ENCODE data around the gene PLEKHG3. TPM values are rescaled to one million over a fixed set of nuclear protein-coding genes. Genes with fewer than 3 reads are reported as not detected.
A peak's percentile ranks its signal among the peaks of the same experiment; 100 is the strongest.

Gene PLEKHG3
- total RNA-seq, 1 donor from 2014 or later: 12.6 TPM

DNA sequence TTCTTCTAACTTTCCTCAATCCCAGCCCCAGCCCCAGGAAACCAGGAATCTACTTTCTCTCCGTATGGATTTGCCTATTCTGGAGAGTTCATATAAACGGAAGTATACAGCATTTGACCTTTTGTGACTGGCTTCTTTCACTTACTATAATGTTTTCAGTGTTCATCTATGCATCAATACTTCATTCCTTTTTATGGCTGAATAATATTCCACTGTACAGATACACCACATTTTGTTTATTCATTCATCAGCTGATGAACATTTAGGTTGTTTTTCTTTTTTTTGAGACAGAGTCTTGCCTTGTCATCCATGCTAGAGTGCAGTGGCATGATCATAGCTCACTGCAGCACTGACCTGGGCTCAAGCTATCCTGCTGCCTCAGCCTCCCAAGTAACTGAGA, 3.9 kb upstream of the PLEKHG3 start:
- peaks cover 6% of the 10 kb centered on the region for H4K20me1 ChIP-seq (ENCODE audit: low read depth)
- no peak overlapping the region for H3K4me2 ChIP-seq
- no peaks in the 10 kb centered on the region for H3K9me3 Mint-ChIP-seq
- no peaks in the 10 kb centered on the region for H3K9me3 ChIP-seq (ENCODE audit: low read depth)
- H3K27ac ChIP-seq: no peak overlapping the region
- H3K4me1 Mint-ChIP-seq: peaks cover 38% of the 10 kb centered on the region
- H3K4me3 Mint-ChIP-seq: peak overlapping the region; percentile 63
- H3K9ac ChIP-seq: no peak overlapping the region
- peaks cover 37% of the 10 kb centered on the region for H3F3A ChIP-seq (ENCODE audit: low read depth)
- no peak overlapping the region for H3K27ac Mint-ChIP-seq
- H3K36me3 ChIP-seq: no peaks in the 10 kb centered on the region
- H2AFZ ChIP-seq (replicated peaks): no peak overlapping the region
- H3K79me2 ChIP-seq (ENCODE audit: low read depth): peaks cover 19% of the 10 kb centered on the region
- TF ChIP-seq, protein P1, sequence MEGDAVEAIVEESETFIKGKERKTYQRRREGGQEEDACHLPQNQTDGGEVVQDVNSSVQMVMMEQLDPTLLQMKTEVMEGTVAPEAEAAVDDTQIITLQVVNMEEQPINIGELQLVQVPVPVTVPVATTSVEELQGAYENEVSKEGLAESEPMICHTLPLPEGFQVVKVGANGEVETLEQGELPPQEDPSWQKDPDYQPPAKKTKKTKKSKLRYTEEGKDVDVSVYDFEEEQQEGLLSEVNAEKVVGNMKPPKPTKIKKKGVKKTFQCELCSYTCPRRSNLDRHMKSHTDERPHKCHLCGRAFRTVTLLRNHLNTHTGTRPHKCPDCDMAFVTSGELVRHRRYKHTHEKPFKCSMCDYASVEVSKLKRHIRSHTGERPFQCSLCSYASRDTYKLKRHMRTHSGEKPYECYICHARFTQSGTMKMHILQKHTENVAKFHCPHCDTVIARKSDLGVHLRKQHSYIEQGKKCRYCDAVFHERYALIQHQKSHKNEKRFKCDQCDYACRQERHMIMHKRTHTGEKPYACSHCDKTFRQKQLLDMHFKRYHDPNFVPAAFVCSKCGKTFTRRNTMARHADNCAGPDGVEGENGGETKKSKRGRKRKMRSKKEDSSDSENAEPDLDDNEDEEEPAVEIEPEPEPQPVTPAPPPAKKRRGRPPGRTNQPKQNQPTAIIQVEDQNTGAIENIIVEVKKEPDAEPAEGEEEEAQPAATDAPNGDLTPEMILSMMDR (IDR thresholded peaks at IDR 0.05): no peak
- TF ChIP-seq EZH2 (IDR thresholded peaks at IDR 0.05) (no peak), EZH2phosphoT487 (IDR thresholded peaks at IDR 0.05) (no peak)
- no peaks in the 10 kb centered on the region for H3K36me3 Mint-ChIP-seq
- H3K27me3 Mint-ChIP-seq (ENCODE audit: insufficient read depth, low read depth): peaks cover 20% of the 10 kb centered on the region
- no peak overlapping the region for H3K4me3 ChIP-seq
- H3K27me3 ChIP-seq: peaks cover 21% of the 10 kb centered on the region
- DNase-seq (ENCODE audit: low spot score): no peak
- H3K4me1 ChIP-seq: peaks cover 43% of the 10 kb centered on the region

DNA sequence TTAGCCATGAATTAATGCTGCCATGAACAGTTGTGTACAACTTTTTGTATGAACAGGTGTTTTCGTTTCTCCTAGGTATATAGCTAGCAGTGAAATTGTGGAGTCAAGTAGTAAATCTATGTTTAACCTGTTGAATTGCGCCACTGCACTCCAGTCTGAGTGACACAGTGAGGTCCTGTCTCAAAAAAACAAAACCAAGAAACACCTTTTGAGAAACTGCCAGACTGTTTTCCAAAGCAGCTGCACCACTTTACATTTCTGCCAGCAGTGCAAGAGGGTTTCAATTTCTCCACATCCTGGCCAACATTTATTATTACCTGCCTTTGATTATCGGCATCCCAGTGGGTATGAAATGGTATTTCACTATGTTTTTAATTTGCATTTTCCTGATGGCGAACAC, 3.3 kb upstream of the PLEKHG3 start:
- H3K4me1 ChIP-seq: peaks cover 49% of the 10 kb centered on the region
- H3K36me3 ChIP-seq: no peaks in the 10 kb centered on the region

DNA sequence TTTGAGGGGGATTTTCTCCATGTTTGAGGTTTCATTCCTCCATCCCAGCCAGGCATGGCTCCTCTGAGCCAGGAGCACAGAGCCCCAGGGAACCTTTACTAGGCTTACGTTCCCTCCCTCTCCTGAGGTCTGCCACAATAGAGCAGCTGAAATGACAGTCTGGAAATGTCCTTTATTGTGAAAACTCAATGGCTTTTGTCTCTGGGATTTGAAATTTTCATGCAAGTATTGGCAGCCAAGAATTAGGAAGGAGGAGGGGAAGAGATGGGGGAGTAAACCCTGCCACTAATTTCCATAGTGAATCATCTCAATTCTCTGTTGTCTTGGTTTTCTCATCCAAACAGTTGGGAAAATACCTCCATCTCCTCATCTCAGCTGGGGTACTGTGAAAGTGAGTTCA, 2.6 kb upstream of the PLEKHG3 start:
- peaks cover 23% of the 10 kb centered on the region for H3K27me3 Mint-ChIP-seq (ENCODE audit: insufficient read depth, low read depth)
- Histone ChIP-seq H3K4me1 (peaks cover 57% of the 10 kb centered on the region), H3K27me3 (peaks cover 21% of the 10 kb centered on the region), H3F3A (ENCODE audit: low read depth) (peaks cover 48% of the 10 kb centered on the region), H3K4me3 (no peak overlapping the region), H4K20me1 (ENCODE audit: low read depth) (peaks cover 11% of the 10 kb centered on the region), H3K79me2 (ENCODE audit: low read depth) (peaks cover 30% of the 10 kb centered on the region), H3K9me3 (ENCODE audit: low read depth) (no peaks in the 10 kb centered on the region), H2AFZ (replicated peaks) (no peak overlapping the region), H3K9ac (no peak overlapping the region), H3K36me3 (no peaks in the 10 kb centered on the region), H3K27ac (no peak overlapping the region), H3K4me2 (peak overlapping the region; percentile 93)
- TF ChIP-seq, protein P1 (IDR thresholded peaks at IDR 0.05): no peak
- peak; percentile 70 for DNase-seq (ENCODE audit: low spot score)
- H3K27ac Mint-ChIP-seq: no peak overlapping the region
- no peaks in the 10 kb centered on the region for H3K36me3 Mint-ChIP-seq
- H3K4me1 Mint-ChIP-seq: peaks cover 51% of the 10 kb centered on the region
- H3K9me3 Mint-ChIP-seq: no peaks in the 10 kb centered on the region
- no peak overlapping the region for H3K4me3 Mint-ChIP-seq

More for the DNA sequence above, 3.3 kb upstream of the PLEKHG3 start:
- Histone ChIP-seq H3K27ac (no peak overlapping the region), H3K4me2 (peak overlapping the region; percentile 93), H2AFZ (replicated peaks) (no peak overlapping the region), H4K20me1 (ENCODE audit: low read depth) (peaks cover 6% of the 10 kb centered on the region), H3K27me3 (peaks cover 21% of the 10 kb centered on the region), H3F3A (ENCODE audit: low read depth) (peaks cover 41% of the 10 kb centered on the region), H3K4me3 (no peak overlapping the region), H3K79me2 (ENCODE audit: low read depth) (peaks cover 25% of the 10 kb centered on the region), H3K9ac (no peak overlapping the region), H3K9me3 (ENCODE audit: low read depth) (no peaks in the 10 kb centered on the region)
- Mint-ChIP-seq H3K36me3 (no peaks in the 10 kb centered on the region), H3K4me1 (peaks cover 44% of the 10 kb centered on the region), H3K4me3 (no peak overlapping the region), H3K9me3 (no peaks in the 10 kb centered on the region), H3K27me3 (ENCODE audit: insufficient read depth, low read depth) (peaks cover 22% of the 10 kb centered on the region), H3K27ac (no peak overlapping the region)
- DNase-seq (ENCODE audit: low spot score): no peak
- TF ChIP-seq EZH2 (IDR thresholded peaks at IDR 0.05) (no peak), EZH2phosphoT487 (IDR thresholded peaks at IDR 0.05) (no peak)
- TF ChIP-seq, protein P1 (IDR thresholded peaks at IDR 0.05): no peak

Data from neural progenitor cell (in vitro differentiated cells).